Left ventricle myocardium inferior (tissue), 1 donor: ENCODE measurements around the gene RTEL1. TPM values are rescaled to one million over a fixed set of nuclear protein-coding genes. Genes with fewer than 3 reads are reported as not detected.

Experiments used
- DNase-seq: peaks from one replicate; pipeline ENCODE4 v3.0.0-alpha.2; 2020
- H3K27ac ChIP-seq: fragments of 200-600 bp; replicated peaks from 2 replicates; pipeline ENCODE4 v1.8.0; 2021
- H3K27me3 ChIP-seq: fragments of 200-600 bp; 2 replicates; pipeline ENCODE4 v1.8.0; 2021; ENCODE audit warnings: low read depth
- H3K36me3 ChIP-seq: fragments of 200-600 bp; 2 replicates; pipeline ENCODE4 v1.8.0; 2021
- H3K4me1 ChIP-seq: fragments of 200-600 bp; 2 replicates; pipeline ENCODE4 v1.8.0; 2021
- H3K4me3 ChIP-seq: fragments of 200-600 bp; 2 replicates; pipeline ENCODE4 v1.8.0; 2021; ENCODE audit warnings: mild to moderate bottlenecking, moderate library complexity
- H3K9me3 ChIP-seq: fragments of 200-600 bp; replicated peaks from 2 replicates; pipeline ENCODE4 v1.8.0; 2021
- CTCF ChIP-seq: fragments of 200-600 bp; IDR thresholded peaks from 2 replicates; pipeline ENCODE4 v1.8.0; 2021; ENCODE audit warnings: antibody characterized with exemption, mild to moderate bottlenecking, borderline replicate concordance
- intact Hi-C: fragments of 100-400 bp; cut with micrococcal nuclease; formaldehyde crosslinking; loops from one replicate; pipeline ENCODE4 v1.11.0; 2022
- total RNA-seq: library from RNA; stranded (reverse); fragmentation: NEBNext Ultra II Directional; extraction: Animal tissue kit (Norgen Biotek cat#: 25700); gene quantifications from one replicate; pipeline ENCODE4 v1.2.1, GENCODE V29; 2021
- donor health status: DM: no; HTN: yes; CAD: no; lungs with severe emphysema.

RTEL1 gene
- total RNA-seq, 1 donor from 2014 or later: 9.6 TPM

- Histone ChIP-seq H3K4me1 (peaks cover 33% of the 10 kb centered on the region), H3K9me3 (no peaks in the 10 kb centered on the region), H3K27ac (no peak within 1 kb of the TSS), H3K36me3 (peaks cover 33% of the 10 kb centered on the region), H3K4me3 (peak within 1 kb of the TSS; percentile 78), H3K27me3 (no peaks in the 10 kb centered on the region)
- no peak for TF ChIP-seq CTCF
- intact Hi-C loops: no loop called here
- DNase-seq: no peak
Measured at GRCh38 chr20:63735859-63736718, 78.0 kb downstream of the RTEL1 start, which contains the start of gene LIME1. TSS of gene LIME1 (plus strand) at chr20:63736664. CDS start at chr20:63737550, 886 bp downstream.

- peaks cover 37% of the 10 kb centered on the region for H3K36me3 ChIP-seq
- H3K27me3 ChIP-seq: no peaks in the 10 kb centered on the region
- no peak for TF ChIP-seq CTCF
- no peak for DNase-seq
- no peaks in the 10 kb centered on the region for H3K9me3 ChIP-seq
- H3K4me1 ChIP-seq: peaks cover 43% of the 10 kb centered on the region
- H3K4me3 ChIP-seq: peak overlapping the region; percentile 78
- intact Hi-C loops: no loop called here
- no peak overlapping the region for H3K27ac ChIP-seq
Measured at GRCh38 chr20:63736893-63737694, 79.0 kb downstream of the RTEL1 start.

GRCh38 chr20:63737695-63737944, 79.5 kb downstream of the RTEL1 start:
- Histone ChIP-seq H3K27ac (no peak overlapping the region), H3K4me3 (peak overlapping the region; percentile 78)
- intact Hi-C loops: no loop called here

GRCh38 chr20:63737945-63738686, 80.0 kb downstream of the RTEL1 start:
- Histone ChIP-seq H3K9me3 (no peaks in the 10 kb centered on the region), H3K27me3 (no peaks in the 10 kb centered on the region), H3K36me3 (peaks cover 47% of the 10 kb centered on the region), H3K4me3 (peak overlapping the region; percentile 78), H3K27ac (peak overlapping the region; percentile 98), H3K4me1 (peaks cover 51% of the 10 kb centered on the region)
- TF ChIP-seq CTCF: no peak
- intact Hi-C loops: no loop called here
- DNase-seq: no peak

More at GRCh38 chr20:63737695-63737944, 79.5 kb downstream of the RTEL1 start:
- Histone ChIP-seq H3K36me3 (peaks cover 42% of the 10 kb centered on the region), H3K27me3 (no peaks in the 10 kb centered on the region), H3K9me3 (no peaks in the 10 kb centered on the region), H3K4me1 (peaks cover 48% of the 10 kb centered on the region)
- no peak for DNase-seq
- TF ChIP-seq CTCF: no peak

GRCh38 chr20:63738687-63739129, 80.6 kb downstream of the RTEL1 start:
- Histone ChIP-seq H3K4me1 (peaks cover 51% of the 10 kb centered on the region), H3K27me3 (no peaks in the 10 kb centered on the region)
- intact Hi-C loops: no loop called here

More at GRCh38 chr20:63738687-63739129, 80.6 kb downstream of the RTEL1 start:
- no peaks in the 10 kb centered on the region for H3K9me3 ChIP-seq
- peak overlapping the region; percentile 78 for H3K4me3 ChIP-seq
- peak overlapping the region; percentile 98 for H3K27ac ChIP-seq
- peak; percentile 77 for DNase-seq
- no peak for TF ChIP-seq CTCF
- H3K36me3 ChIP-seq: peaks cover 47% of the 10 kb centered on the region
